ENCODE results near the gene STK32C. TPM values are rescaled to one million over a fixed set of nuclear protein-coding genes. Genes with fewer than 3 reads are reported as not detected.

STK32C gene
- total and polyA plus RNA-seq, 2 donors (not counting 1 experiment from before 2014, with no cell fraction given) = 9.9 to 16.8 TPM

DNA sequence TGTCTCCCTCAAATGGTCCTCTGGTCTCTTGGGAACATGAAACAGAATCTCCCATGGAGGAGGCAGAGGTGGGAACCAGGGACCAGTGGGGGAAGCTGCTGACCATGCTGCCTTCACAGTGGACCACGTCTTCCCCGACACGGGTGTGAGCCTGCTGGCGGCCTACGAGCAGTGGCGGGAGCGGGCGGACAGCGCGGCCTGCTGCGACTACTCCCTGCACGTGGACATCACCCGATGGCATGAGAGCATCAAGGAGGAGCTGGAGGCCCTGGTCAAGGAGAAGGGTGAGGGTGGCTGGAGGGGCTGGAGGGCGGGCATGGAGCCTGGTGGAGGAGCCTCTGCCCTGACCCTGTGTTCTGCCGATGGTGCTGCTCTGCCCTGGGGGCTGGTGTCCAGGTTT is 113.0 kb downstream of the STK32C start:
- H3K9me3 Mint-ChIP-seq (ENCODE audit: insufficient read depth) = peaks cover 2% of the 10 kb centered on the region
- Histone ChIP-seq H2AFZ (ENCODE audit: insufficient read depth, low read depth, low read length, poor library complexity, severe bottlenecking) (no peak overlapping the region), H3K27ac (ENCODE audit: low read length in 2 of 2) (no peak overlapping the region), H3K79me2 (ENCODE audit: control insufficient read depth, insufficient read depth, low read length) (no peaks in the 10 kb centered on the region), H3K4me3 (ENCODE audit: control extremely low read depth in 1 of 5, extremely low read depth in 1 of 5, insufficient read depth in 1 of 5, low read depth in 2 of 5, low read length in 4 of 5) (no peak overlapping the region), H3K4me2 (replicated peaks; ENCODE audit: low read depth, low read length, poor library complexity, severe bottlenecking) (no peak overlapping the region), H3K27me3 (replicated peaks in 1 of 4; ENCODE audit: control extremely low read depth in 1 of 4, control insufficient read depth in 3 of 4, insufficient read depth in 4 of 4, low read length in 3 of 4) (peaks cover 0 to 7% (median 0%) of the 10 kb centered on the region in 4 experiments), H3K9me3 (ENCODE audit: control extremely low read depth in 1 of 3, control insufficient read depth in 2 of 3, insufficient read depth in 1 of 3, low read length in 2 of 3) (peaks cover 0 to 7% (median 0%) of the 10 kb centered on the region in 3 donors), H3K36me3 (replicated peaks in 1 of 2; ENCODE audit: control extremely low read depth in 1 of 2, control insufficient read depth in 1 of 2, extremely low read depth in 1 of 2, insufficient read depth in 2 of 2, low read length in 1 of 2) (no peaks in the 10 kb centered on the region), H3K4me1 (ENCODE audit: control insufficient read depth in 2 of 2, insufficient read depth in 2 of 2, low read length in 2 of 2) (no peaks in the 10 kb centered on the region), H3K9ac (ENCODE audit: low read length) (no peak overlapping the region), H4K20me1 (ENCODE audit: control insufficient read depth, insufficient read depth, low read length, poor library complexity, severe bottlenecking) (no peaks in the 10 kb centered on the region)
- 98% methylated on average over 9 of the region's 15 CpGs for WGBS (ENCODE audit: insufficient coverage)
- peaks cover 4% of the 10 kb centered on the region for H3K27me3 Mint-ChIP-seq
- H3K27ac Mint-ChIP-seq = no peak overlapping the region
- DNase-seq (no peak), ATAC-seq (ENCODE audit: low read depth) (no peak)
- ChIA-PET CTCF (no interaction called here), POLR2A (no interaction called here)
- no peak for TF ChIP-seq EZH2 (IDR thresholded peaks at IDR 0.05; ENCODE audit: borderline replicate concordance, insufficient read depth, low read depth, low read length, poor library complexity, severe bottlenecking)
- TF ChIP-seq, protein P1, sequence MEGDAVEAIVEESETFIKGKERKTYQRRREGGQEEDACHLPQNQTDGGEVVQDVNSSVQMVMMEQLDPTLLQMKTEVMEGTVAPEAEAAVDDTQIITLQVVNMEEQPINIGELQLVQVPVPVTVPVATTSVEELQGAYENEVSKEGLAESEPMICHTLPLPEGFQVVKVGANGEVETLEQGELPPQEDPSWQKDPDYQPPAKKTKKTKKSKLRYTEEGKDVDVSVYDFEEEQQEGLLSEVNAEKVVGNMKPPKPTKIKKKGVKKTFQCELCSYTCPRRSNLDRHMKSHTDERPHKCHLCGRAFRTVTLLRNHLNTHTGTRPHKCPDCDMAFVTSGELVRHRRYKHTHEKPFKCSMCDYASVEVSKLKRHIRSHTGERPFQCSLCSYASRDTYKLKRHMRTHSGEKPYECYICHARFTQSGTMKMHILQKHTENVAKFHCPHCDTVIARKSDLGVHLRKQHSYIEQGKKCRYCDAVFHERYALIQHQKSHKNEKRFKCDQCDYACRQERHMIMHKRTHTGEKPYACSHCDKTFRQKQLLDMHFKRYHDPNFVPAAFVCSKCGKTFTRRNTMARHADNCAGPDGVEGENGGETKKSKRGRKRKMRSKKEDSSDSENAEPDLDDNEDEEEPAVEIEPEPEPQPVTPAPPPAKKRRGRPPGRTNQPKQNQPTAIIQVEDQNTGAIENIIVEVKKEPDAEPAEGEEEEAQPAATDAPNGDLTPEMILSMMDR (IDR thresholded peaks at IDR 0.05) = no peak
- H3K4me3 Mint-ChIP-seq = no peak overlapping the region
- intact Hi-C loops (cut with micrococcal nuclease) = no loop called here
- no peaks in the 10 kb centered on the region for H3K4me1 Mint-ChIP-seq

DNA sequence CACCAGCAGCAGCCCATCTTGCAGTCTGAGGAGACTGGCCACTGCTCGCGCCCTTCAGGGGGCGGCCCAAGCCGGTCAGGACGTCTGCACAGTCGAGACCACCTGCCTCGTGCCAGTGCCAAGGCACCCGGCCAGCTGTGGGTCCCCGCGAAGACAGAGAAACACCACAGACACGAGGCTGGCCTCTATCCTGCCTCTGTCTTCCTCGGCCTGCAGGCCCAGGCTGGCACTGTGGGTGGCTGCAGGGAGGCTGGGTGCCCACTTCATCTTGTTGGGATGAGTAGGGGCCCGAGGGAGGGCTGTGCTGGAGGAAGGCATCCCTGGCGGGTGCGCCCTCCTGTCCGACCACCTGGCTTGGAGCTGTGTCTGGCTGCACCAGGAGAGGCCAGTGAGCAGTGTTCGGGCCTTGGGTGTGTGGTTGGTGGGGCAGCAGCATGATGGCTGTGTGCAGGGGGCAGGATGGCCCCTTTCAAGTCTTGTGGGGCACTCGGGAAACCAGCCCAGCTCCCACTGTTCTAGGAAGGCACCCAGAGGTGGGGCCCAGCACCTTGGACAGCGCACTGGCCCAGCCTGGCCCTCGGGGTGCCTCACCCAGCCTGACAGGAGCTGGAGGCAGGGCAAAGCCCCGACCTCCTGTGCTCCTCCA is 113.7 kb downstream of the STK32C start:
- H3K27me3 ChIP-seq (replicated peaks in 1 of 4; ENCODE audit: control extremely low read depth in 1 of 4, control insufficient read depth in 3 of 4, insufficient read depth in 4 of 4, low read length in 3 of 4) = peaks cover 0 to 14% (median 0%) of the 10 kb centered on the region in 4 experiments
- H3K4me1 ChIP-seq (ENCODE audit: control insufficient read depth in 2 of 2, insufficient read depth in 2 of 2, low read length in 2 of 2) = no peaks in the 10 kb centered on the region
- WGBS (ENCODE audit: insufficient coverage) = 91% methylated on average over 19 of the region's 21 CpGs
- H2AFZ ChIP-seq (ENCODE audit: insufficient read depth, low read depth, low read length, poor library complexity, severe bottlenecking) = no peak overlapping the region
- DNase-seq (no peak), ATAC-seq (ENCODE audit: low read depth) (no peak)
- no peak for TF ChIP-seq EZH2 (IDR thresholded peaks at IDR 0.05; ENCODE audit: borderline replicate concordance, insufficient read depth, low read depth, low read length, poor library complexity, severe bottlenecking)
- TF ChIP-seq, protein P1 (IDR thresholded peaks at IDR 0.05) = no peak
- intact Hi-C loops (cut with micrococcal nuclease) = no loop called here
- Mint-ChIP-seq H3K4me3 (no peak overlapping the region), H3K27ac (no peak overlapping the region), H3K27me3 (peaks cover 11% of the 10 kb centered on the region), H3K4me1 (no peaks in the 10 kb centered on the region), H3K9me3 (ENCODE audit: insufficient read depth) (peaks cover 2% of the 10 kb centered on the region)
- H3K79me2 ChIP-seq (ENCODE audit: control insufficient read depth, insufficient read depth, low read length) = no peaks in the 10 kb centered on the region
- POLR2A ChIA-PET = no interaction called here
- no peak overlapping the region for H3K4me2 ChIP-seq (replicated peaks; ENCODE audit: low read depth, low read length, poor library complexity, severe bottlenecking)
- no peaks in the 10 kb centered on the region for H4K20me1 ChIP-seq (ENCODE audit: control insufficient read depth, insufficient read depth, low read length, poor library complexity, severe bottlenecking)
- CTCF ChIA-PET = no interaction called here
- H3K4me3 ChIP-seq (ENCODE audit: control extremely low read depth in 1 of 5, extremely low read depth in 1 of 5, insufficient read depth in 1 of 5, low read depth in 2 of 5, low read length in 4 of 5) = no peak overlapping the region
- no peak overlapping the region for H3K27ac ChIP-seq (ENCODE audit: low read length in 2 of 2)
- no peaks in the 10 kb centered on the region for H3K36me3 ChIP-seq (replicated peaks in 1 of 2; ENCODE audit: control extremely low read depth in 1 of 2, control insufficient read depth in 1 of 2, extremely low read depth in 1 of 2, insufficient read depth in 2 of 2, low read length in 1 of 2)
- no peak overlapping the region for H3K9ac ChIP-seq (ENCODE audit: low read length)
- peaks cover 0 to 8% (median 0%) of the 10 kb centered on the region in 3 donors for H3K9me3 ChIP-seq (ENCODE audit: control extremely low read depth in 1 of 3, control insufficient read depth in 2 of 3, insufficient read depth in 1 of 3, low read length in 2 of 3)

Data from B cell (primary cell).